Measurements from ENCODE around the gene NBPF1.
"Not testable (repeated sequence)": the region's sequence is repeated elsewhere in the genome, so short reads cannot be mapped to it uniquely, and the experiment has no call there.

NBPF1 gene

DNA sequence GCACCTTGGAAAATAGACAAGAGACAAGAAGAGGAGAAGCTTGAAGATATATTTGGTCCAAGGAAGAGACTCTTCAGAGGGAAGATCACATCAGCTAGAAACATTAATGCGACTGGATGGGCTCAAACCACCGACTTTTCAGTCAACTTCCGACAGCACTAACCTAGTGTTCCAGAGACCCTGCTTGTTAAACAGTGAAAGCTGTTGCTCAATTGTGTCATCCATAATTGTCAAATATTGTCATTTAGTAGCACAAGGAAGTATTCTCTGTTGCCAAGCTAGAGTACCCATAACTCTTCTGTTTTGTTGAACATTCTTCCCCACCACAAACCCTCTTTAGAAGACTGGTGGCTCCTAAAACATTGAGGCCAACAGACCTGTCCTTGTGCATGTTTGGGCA is 56.3 kb downstream of the NBPF1 start:
- in situ Hi-C loops (cut with HindIII; ENCODE audit: low sequenced_read_pairs): not testable (repeated sequence)

DNA sequence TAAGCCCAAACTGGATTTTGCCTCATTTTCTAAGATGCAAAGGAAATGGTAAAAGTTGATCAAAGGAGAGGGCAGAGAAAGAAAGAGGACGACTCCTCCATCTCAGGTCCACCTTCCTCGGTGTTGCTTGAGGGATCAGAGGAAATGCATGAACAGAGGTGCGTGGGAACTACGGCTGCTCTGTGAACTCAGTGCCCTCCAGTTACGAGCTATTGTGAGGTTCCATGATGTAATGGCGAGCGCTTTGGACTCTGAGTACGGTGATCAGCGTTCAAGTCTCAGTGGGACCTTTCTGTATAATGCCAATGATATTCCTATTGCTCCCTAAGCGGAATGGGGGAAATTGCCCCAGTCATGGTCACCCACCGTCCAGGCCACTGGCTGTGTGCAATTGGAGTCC is 60.1 kb downstream of the NBPF1 start:
- in situ Hi-C loops (cut with HindIII; ENCODE audit: low sequenced_read_pairs): not testable (repeated sequence)

- in situ Hi-C loops (cut with HindIII; ENCODE audit: low sequenced_read_pairs): not testable (repeated sequence)
These were observed 63.0 kb downstream of the NBPF1 start for GRCh38 chr1:16550212-16550918.

GRCh38 chr1:16549545-16549944 is 63.8 kb downstream of the NBPF1 start:
- in situ Hi-C loops (cut with HindIII; ENCODE audit: low sequenced_read_pairs): not testable (repeated sequence)

DNA sequence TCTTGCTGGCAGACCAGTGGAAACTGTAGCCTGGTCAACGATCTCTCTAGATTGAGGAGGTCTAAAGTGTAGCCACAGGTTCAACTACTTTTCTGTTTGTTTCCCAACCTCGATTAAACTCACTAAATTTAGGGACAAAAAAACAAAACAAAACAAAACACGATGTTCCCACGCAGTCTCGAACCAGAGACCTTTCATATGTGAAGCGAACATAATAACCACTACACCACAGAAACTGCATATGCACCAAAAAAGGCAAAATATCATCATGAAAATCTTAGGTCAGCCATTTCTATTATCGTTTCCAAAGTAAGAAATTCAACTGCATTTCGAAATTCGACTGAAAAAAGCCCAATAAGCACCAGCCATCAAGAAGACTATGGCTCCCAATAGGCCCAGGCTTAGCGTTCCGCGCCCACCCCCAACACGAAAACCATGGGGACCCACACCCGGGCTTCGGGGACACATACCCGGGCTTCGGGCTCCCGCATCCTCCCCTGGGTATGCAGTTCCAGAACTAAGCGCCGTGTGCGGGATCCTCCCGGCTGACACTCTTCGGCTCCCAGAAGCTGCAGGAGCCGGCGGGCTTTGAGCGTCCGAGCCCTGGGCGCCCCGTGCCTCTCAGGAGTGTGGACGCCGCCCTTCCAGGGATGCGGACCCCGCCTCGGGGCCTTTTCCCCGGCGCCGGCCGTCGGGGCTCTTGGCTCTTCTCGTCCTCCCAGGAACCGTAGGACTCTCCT is 65.7 kb downstream of the NBPF1 start:
- in situ Hi-C loops (cut with HindIII; ENCODE audit: low sequenced_read_pairs): not testable (repeated sequence)

- in situ Hi-C loops (cut with HindIII; ENCODE audit: low sequenced_read_pairs): not testable (repeated sequence)
These were observed 67.7 kb downstream of the NBPF1 start for GRCh38 chr1:16545682-16546095.

- in situ Hi-C loops (cut with HindIII; ENCODE audit: low sequenced_read_pairs): not testable (repeated sequence)
These were observed 72.9 kb downstream of the NBPF1 start for GRCh38 chr1:16540421-16540893.

GRCh38 chr1:16537528-16537927 is 75.8 kb downstream of the NBPF1 start:
- in situ Hi-C loops (cut with HindIII; ENCODE audit: low sequenced_read_pairs): not testable (repeated sequence)

- in situ Hi-C loops (cut with HindIII; ENCODE audit: low sequenced_read_pairs): not testable (repeated sequence)
These were observed 76.6 kb downstream of the NBPF1 start for GRCh38 chr1:16536796-16537195.

- in situ Hi-C loops (cut with HindIII; ENCODE audit: low sequenced_read_pairs): not testable (repeated sequence)
These were observed 77.5 kb downstream of the NBPF1 start for GRCh38 chr1:16535898-16536297.

DNA sequence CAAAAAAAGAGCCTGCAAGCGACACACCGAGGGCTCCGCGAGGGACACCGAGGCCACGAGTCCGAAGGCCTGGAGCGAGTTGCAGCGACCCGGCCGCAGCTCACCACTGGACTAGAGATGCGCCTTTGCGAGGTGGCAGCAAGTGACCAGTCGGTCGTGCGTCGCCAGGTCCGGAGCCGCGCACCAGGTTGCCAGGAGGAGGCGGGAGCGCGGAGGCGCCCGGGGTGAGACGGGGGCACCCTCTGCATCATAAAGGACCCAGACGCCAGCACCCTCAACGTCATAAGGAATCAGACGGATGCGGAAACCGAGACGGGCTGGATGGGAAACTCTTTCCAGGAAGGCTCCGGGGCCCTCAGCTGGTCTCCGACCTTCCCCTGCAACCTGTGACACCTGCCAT is 77.9 kb downstream of the NBPF1 start:
- in situ Hi-C loops (cut with HindIII; ENCODE audit: low sequenced_read_pairs): not testable (repeated sequence)

GRCh38 chr1:16534829-16535456 is 78.4 kb downstream of the NBPF1 start:
- in situ Hi-C loops (cut with HindIII; ENCODE audit: low sequenced_read_pairs): not testable (repeated sequence)

DNA sequence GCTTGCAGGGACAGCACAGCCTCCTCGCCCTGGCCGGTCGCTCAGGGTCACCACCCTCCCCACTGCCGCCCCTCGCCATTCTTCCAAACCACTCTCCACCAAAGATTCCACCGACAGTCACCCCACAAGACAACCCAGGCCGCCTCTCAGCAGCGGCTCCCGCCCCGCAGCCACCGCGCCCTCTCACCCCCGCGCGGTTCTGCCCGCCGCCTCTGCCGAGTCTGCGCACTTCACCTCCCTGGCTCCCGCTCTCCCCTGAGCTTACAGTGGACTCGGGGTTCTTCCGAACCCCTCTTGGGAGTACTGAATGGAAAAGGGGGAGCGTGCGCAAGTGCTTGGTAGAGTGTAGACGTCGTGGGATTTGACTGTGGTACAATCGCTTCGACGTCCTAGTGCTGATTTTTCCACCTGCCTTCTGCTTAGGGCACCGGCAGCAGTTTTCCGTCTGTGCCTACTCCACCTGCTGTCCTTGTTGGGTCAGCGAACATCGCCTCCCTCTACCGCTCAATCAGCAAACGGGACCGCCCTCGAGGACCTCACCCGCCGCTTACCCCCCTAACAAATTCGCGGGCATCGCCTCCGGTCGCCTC is 79.0 kb downstream of the NBPF1 start:
- in situ Hi-C loops (cut with HindIII; ENCODE audit: low sequenced_read_pairs): not testable (repeated sequence)

DNA sequence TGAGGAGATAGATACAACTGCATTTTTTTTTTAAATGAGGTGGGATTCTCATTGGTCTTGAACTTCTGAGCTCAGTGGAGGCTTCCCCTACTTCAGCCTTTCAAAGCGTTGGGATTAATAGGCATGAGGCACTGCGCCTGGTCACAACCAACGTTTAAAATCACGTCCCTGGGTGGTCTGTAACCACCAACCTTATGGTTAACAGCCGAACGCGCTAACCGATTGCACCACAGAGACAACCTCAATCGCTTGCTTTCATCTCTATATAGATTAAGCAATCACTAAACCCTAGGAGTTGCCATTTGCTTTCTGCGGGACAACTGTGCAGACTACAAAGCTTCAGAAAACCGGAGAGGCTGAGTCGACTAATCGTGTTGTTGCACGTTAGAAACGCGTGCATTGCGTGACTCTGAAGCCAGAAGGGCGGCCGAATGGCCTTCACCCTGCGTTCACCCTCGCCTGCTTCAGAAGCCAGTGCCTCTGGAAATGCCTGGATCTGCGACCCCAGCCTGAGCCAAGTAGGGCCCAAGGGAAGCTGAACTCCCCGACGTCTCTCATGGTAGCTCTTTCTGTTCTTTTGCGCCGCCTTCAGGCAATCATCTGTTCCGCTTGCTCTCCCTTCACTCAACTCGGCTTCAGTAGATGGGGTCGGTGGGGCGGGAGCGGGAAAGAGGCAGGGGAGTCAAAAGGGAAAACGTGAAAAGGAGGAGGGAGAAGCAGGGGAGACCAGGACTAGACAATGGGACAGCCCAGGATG is 81.0 kb downstream of the NBPF1 start:
- in situ Hi-C loops (cut with HindIII; ENCODE audit: low sequenced_read_pairs): not testable (repeated sequence)

GRCh38 chr1:16528338-16528737 is 85.0 kb downstream of the NBPF1 start:
- in situ Hi-C loops (cut with HindIII; ENCODE audit: low sequenced_read_pairs): not testable (repeated sequence)

GRCh38 chr1:16525769-16526168 is 87.6 kb downstream of the NBPF1 start:
- in situ Hi-C loops (cut with HindIII; ENCODE audit: low sequenced_read_pairs): not testable (repeated sequence)

DNA sequence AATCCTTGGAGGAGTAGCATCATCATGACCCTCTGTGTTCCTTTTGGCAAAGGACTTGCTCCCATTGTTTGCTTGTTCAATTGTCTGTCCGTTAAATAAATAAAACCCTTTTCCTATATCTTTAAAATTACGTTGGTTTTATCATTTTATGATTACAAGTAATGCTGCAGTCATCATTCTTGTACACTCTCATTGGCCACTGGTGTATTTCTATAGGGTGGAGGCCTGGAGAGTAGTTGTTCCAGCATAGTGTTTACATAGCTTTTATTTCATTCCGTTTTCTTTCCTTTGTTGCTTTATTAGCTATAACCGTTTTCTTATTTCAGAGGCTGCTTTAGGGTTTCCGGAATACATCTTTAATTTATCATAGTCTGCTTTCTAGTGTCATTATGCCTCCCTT is 91.7 kb downstream of the NBPF1 start:
- in situ Hi-C loops (cut with HindIII; ENCODE audit: low sequenced_read_pairs): not testable (repeated sequence)

DNA sequence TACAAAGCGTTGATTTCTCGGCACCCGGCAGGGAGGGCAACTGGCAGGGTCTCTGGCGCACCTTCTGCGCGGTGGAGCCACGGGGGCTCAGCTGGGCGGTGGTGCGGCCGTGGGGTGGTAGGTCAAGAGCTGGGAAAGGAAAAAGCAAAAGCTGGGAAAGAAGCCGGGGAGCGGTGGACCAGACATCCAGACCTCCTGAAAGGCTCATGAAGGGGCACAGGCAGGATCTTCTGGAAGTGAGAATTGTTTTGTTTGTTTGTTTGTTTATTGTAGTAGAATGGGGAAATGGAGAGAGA is 92.1 kb downstream of the NBPF1 start:
- in situ Hi-C loops (cut with HindIII; ENCODE audit: low sequenced_read_pairs): no loop called here

DNA sequence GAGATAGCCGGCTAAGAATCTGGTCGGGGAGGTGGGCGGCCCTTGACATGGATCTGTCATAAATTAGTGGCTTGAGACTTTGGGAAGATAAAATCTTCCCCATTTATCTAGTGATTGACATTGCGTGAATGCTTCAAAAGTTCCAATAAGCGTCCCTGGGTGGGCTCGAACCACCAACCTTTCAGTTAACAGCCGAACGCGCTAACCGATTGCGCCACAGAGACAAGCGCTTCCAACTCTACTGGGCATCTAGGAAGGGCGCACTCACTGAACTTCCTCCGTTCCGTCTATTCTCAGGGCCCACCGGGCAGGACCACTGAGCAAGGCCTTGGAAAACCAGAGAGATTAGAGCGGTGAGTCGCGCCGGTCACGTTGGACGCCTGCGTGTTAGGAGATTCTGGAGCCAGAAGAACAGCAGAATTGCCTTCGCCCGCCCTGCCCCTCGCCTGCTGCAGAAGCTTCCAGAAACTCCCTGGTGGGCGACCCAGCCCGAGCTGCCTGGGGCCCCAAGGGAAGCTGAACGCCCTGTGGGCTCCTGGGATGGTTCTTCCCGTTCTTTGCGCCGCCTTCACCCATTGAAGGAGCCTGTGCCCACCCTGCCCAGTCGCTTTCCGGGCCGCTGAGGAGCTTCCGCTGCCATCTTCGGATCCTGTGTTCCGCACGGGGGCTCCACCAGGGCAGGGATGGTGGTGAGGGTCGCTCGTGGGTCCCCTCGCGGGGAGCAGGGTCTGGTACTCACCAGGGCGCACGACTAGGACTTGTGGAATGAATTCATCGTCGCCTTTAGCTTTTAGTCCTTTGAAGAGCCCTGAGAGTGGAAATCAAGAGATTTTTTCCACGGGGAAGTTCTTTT is 92.7 kb downstream of the NBPF1 start:
- in situ Hi-C loops (cut with HindIII; ENCODE audit: low sequenced_read_pairs): not testable (repeated sequence)
